Activated B cell treated with CpG ODN at 0.5 μM for 24 hours (primary cell): ENCODE results near the gene DDX31. TPM values are rescaled to one million over a fixed set of nuclear protein-coding genes. Genes with fewer than 3 reads are reported as not detected.

Experiments used
- ATAC-seq: fragments of 200-7000 bp; cut with Tn5 transposase; one replicate; pipeline ENCODE4 v1.10.0; 2021; ENCODE audit warnings: low read depth, mild to moderate bottlenecking, moderate library complexity
- CTCF ChIA-PET: fragments of 350-600 bp; sonication (Branson Sonifier 250); formaldehyde crosslinking; loops from one replicate; lab custom pipeline; 2021; ENCODE audit warnings: antibody characterized with exemption; lab: Charles Lee
- POLR2A ChIA-PET: fragments of 350-600 bp; sonication (Branson Sonifier 250); formaldehyde crosslinking; loops from one replicate; lab custom pipeline; 2021; ENCODE audit warnings: antibody characterized with exemption; lab: Charles Lee
- DNase-seq: peaks from one replicate; pipeline ENCODE4 v3.0.0; 2022
- H3K27ac Mint-ChIP-seq: one replicate; pipeline ENCODE4 v1.8.0; 2020; ENCODE audit warnings: mixed read lengths
- H3K27me3 Mint-ChIP-seq: one replicate; pipeline ENCODE4 v1.8.0; 2021; ENCODE audit warnings: mixed read lengths
- H3K36me3 Mint-ChIP-seq: one replicate; pipeline ENCODE4 v1.8.0; 2021; ENCODE audit warnings: low read depth, mixed read lengths
- H3K4me1 Mint-ChIP-seq: one replicate; pipeline ENCODE4 v1.8.0; 2021; ENCODE audit warnings: mixed read lengths
- H3K4me3 Mint-ChIP-seq: one replicate; pipeline ENCODE4 v1.8.0; 2020; ENCODE audit warnings: mild to moderate bottlenecking, mixed read lengths
- H3K9me3 Mint-ChIP-seq: one replicate; pipeline ENCODE4 v1.8.0; 2020; ENCODE audit warnings: mixed read lengths
- intact Hi-C: fragments of 100-400 bp; cut with micrococcal nuclease; formaldehyde crosslinking; loops from one replicate; pipeline ENCODE4 v1.15.1; 2024
- total RNA-seq: library from RNA; stranded (reverse); gene quantifications from 2 replicates; pipeline ENCODE4 v1.2.3, GENCODE V29; 2022
- TF ChIP-seq, protein P1 (sequence below): fragments of 200-600 bp; IDR thresholded peaks from one replicate; pipeline ENCODE4 v1.8.0; 2022; ENCODE audit warnings: antibody characterized with exemption, mild to moderate bottlenecking

DDX31 gene
- total RNA-seq, 1 donor from 2014 or later, result 21.8 TPM

DNA sequence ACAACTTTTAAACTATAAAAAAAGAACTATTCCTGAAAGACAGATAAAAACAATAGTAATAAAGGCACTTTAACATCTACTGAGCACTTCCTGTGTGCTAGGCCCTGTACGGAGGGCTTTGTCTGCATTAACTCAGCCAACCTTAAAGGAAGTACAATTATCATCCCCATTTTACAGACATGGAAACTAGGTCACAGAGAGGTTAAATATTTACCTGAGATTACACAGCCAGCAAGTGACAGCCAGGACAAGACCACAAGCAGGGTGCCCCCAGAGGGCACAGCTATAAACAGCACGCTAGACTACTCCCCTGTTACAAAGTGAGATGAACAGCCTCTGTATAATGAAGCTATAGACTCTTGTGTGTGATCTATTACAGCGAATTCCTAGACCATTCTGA is 25.5 kb downstream of the DDX31 start:
- TF ChIP-seq, protein P1, sequence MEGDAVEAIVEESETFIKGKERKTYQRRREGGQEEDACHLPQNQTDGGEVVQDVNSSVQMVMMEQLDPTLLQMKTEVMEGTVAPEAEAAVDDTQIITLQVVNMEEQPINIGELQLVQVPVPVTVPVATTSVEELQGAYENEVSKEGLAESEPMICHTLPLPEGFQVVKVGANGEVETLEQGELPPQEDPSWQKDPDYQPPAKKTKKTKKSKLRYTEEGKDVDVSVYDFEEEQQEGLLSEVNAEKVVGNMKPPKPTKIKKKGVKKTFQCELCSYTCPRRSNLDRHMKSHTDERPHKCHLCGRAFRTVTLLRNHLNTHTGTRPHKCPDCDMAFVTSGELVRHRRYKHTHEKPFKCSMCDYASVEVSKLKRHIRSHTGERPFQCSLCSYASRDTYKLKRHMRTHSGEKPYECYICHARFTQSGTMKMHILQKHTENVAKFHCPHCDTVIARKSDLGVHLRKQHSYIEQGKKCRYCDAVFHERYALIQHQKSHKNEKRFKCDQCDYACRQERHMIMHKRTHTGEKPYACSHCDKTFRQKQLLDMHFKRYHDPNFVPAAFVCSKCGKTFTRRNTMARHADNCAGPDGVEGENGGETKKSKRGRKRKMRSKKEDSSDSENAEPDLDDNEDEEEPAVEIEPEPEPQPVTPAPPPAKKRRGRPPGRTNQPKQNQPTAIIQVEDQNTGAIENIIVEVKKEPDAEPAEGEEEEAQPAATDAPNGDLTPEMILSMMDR, result no peak
- Mint-ChIP-seq H3K9me3 (no peaks in the 10 kb centered on the region), H3K27ac (no peak overlapping the region), H3K36me3 (peaks cover 95% of the 10 kb centered on the region), H3K4me1 (no peaks in the 10 kb centered on the region), H3K4me3 (no peak overlapping the region), H3K27me3 (no peaks in the 10 kb centered on the region)
- ATAC-seq (no peak), DNase-seq (no peak)
- POLR2A ChIA-PET, result interaction anchor here (0.6 kb wide), 1 partner anchor 39 kb away, joined by 3 read pairs; no protein-coding TSS in a partner anchor
- CTCF ChIA-PET, result no interaction called here
- intact Hi-C loops, result no loop called here

DNA sequence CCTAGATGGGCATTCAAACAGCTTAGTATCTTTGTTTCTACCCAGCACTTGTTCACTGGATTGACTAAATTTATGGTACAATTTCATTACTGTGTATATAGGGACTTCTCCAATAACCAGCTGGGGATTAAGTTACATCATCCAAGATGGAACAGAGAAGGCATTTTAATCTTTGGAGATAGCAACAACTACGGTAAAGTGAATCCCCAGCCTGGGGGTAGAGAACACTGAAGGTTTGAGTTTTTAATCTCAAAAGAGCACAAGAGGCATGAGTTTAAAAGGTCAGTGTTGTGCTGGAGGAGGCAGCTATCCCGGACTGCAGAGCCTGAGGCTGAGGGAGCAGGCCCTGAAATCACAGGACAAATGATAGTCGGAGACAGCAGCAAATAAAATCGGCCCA is 28.6 kb downstream of the DDX31 start:
- intact Hi-C loops, result no loop called here
- ATAC-seq (no peak), DNase-seq (no peak)
- Mint-ChIP-seq H3K4me3 (no peak overlapping the region), H3K36me3 (peaks cover 92% of the 10 kb centered on the region), H3K9me3 (no peaks in the 10 kb centered on the region), H3K4me1 (no peaks in the 10 kb centered on the region), H3K27ac (no peak overlapping the region), H3K27me3 (no peaks in the 10 kb centered on the region)
- CTCF ChIA-PET, result no interaction called here
- TF ChIP-seq, protein P1, result no peak
- POLR2A ChIA-PET, result no interaction called here

- H3K4me1 Mint-ChIP-seq, result no peaks in the 10 kb centered on the region
- POLR2A ChIA-PET, result no interaction called here
- TF ChIP-seq, protein P1, result no peak
- no peak for DNase-seq
- H3K27ac Mint-ChIP-seq, result no peak overlapping the region
- H3K27me3 Mint-ChIP-seq, result no peaks in the 10 kb centered on the region
- no peaks in the 10 kb centered on the region for H3K9me3 Mint-ChIP-seq
- no peak overlapping the region for H3K4me3 Mint-ChIP-seq
- intact Hi-C loops, result no loop called here
- peaks cover 80% of the 10 kb centered on the region for H3K36me3 Mint-ChIP-seq
- ATAC-seq, result no peak
- CTCF ChIA-PET, result no interaction called here
Observed at GRCh38 chr9:132639322-132639721, 30.5 kb downstream of the DDX31 start.

DNA sequence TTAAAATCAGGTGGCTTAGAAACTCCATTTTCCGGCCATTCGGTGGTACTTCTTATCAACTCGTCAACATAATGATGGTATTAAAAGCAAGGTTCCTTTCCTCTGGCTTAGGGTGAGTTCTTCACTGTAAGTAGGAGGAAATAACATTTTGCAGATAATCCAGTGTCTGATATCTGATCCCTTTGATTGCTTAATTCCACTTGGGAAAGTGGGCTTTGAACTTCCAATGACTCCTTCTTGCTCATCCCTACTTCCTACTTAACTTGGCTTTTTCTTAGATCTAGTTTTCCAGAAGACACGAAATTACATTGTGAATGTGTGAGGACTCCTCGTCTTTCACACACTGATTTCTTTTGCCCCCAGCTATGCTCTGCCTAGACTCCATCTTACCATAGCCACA is 31.5 kb downstream of the DDX31 start:
- POLR2A ChIA-PET, result no interaction called here
- peaks cover 76% of the 10 kb centered on the region for H3K36me3 Mint-ChIP-seq

DNA sequence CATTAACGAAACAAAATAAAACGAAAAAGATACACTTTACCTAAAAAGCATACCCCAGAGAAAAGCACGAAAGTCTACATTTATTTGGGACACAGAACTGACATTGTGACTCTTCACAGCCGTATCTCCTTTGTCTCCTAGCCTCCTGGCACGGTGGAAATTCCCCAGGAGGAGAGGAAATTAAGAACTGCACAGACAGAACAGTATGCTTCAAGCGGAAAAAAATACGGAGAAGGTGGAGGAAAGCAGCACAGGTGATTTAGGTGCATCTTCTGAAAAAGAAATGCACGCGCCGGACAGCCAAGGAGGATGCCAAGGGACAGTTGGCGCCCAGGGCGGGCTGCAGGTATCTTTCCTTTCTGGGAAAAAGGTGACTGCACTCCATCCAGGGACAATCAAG is 32.0 kb downstream of the DDX31 start:
- Mint-ChIP-seq H3K36me3 (peaks cover 74% of the 10 kb centered on the region), H3K4me3 (no peak overlapping the region), H3K4me1 (no peaks in the 10 kb centered on the region), H3K27me3 (no peaks in the 10 kb centered on the region), H3K9me3 (no peaks in the 10 kb centered on the region), H3K27ac (no peak overlapping the region)
- ChIA-PET POLR2A (no interaction called here), CTCF (no interaction called here)
- intact Hi-C loops, result no loop called here
- ATAC-seq, result no peak
- TF ChIP-seq, protein P1, result no peak
- no peak for DNase-seq

More for the DNA sequence above, 31.5 kb downstream of the DDX31 start:
- H3K4me1 Mint-ChIP-seq, result no peaks in the 10 kb centered on the region
- H3K9me3 Mint-ChIP-seq, result no peaks in the 10 kb centered on the region
- TF ChIP-seq, protein P1, result no peak
- no peaks in the 10 kb centered on the region for H3K27me3 Mint-ChIP-seq
- no peak overlapping the region for H3K27ac Mint-ChIP-seq
- no peak overlapping the region for H3K4me3 Mint-ChIP-seq
- CTCF ChIA-PET, result no interaction called here
- ATAC-seq (no peak), DNase-seq (no peak)
- intact Hi-C loops, result no loop called here
